Kidney epithelial cell (primary cell): ENCODE measurements around the gene ZNF554. TPM values are rescaled to one million over a fixed set of nuclear protein-coding genes. Genes with fewer than 3 reads are reported as not detected.

Experiments
- DNase-seq: peaks from one replicate; pipeline ENCODE4 v3.0.0-alpha.2; 2010; ENCODE audit warnings: low read depth
- H3K27me3 ChIP-seq: 2 replicates; pipeline ENCODE4 v1.6.0; 2011; ENCODE audit warnings: low read length; ENCODE audit not compliant: control insufficient read depth, insufficient read depth
- H3K36me3 ChIP-seq: 2 replicates; pipeline ENCODE4 v1.5.1; 2011; ENCODE audit warnings: low read length; ENCODE audit not compliant: control insufficient read depth, insufficient read depth
- H3K4me3 ChIP-seq: 2 replicates; pipeline ENCODE4 v1.5.1; 2011; ENCODE audit warnings: low read depth, mild to moderate bottlenecking, control low read depth, low read length
- total RNA-seq: library from RNA; depleted of rRNA; stranded (reverse); fragments of >200 nt; gene quantifications from 2 replicates; pipeline ENCODE4 v1.2.3, GENCODE V29; 2015
- TF ChIP-seq, protein P1 (sequence below): IDR thresholded peaks from 2 replicates; pipeline ENCODE4 v1.5.1; 2011; ENCODE audit warnings: mild to moderate bottlenecking, moderate library complexity, low read length, control low read depth, inconsistent platforms; ENCODE audit not compliant: insufficient read depth, poor library complexity, severe bottlenecking

The ZNF554 gene
- total RNA-seq, 1 donor from 2014 or later, result 4.5 TPM

DNA sequence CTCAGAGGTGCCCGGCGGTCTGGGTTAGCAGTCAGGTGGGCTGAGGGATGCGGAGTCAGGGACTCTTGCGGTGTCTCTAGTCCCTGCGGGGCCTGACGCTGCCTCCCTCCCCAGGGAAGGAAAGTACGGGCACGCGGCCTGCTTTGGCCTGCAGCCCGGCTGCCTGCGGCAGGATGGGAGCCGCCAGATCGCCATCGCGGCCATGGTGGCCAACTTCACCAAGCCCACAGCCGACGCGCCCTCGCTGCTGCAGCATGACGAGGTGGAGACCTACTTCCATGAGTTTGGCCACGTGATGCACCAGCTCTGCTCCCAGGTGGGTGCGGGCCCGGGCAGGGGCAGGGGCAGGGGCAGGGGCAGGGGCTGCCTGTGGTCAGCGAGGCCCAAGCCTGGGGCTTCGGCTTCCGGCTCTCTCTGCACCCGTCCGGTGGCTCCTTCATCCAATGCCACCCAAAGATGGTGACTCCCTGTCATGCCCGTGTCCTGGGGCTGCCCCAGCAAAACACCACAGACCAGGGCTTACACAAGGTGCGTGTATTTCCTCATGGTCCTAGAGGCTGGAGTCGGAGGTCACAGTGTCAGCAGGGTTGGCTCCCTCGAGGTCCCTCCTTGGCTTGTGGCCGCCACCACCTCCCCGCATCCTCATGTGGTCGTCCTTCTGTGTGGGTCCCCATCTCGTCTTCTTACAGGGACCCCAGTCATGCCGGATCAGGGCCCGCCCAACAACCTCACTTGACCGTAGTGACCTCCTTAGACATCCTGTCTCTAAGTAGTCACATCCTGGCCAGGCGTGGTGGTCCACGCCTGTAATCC is 11.3 kb upstream of the ZNF554 start:
- TF ChIP-seq, protein P1, sequence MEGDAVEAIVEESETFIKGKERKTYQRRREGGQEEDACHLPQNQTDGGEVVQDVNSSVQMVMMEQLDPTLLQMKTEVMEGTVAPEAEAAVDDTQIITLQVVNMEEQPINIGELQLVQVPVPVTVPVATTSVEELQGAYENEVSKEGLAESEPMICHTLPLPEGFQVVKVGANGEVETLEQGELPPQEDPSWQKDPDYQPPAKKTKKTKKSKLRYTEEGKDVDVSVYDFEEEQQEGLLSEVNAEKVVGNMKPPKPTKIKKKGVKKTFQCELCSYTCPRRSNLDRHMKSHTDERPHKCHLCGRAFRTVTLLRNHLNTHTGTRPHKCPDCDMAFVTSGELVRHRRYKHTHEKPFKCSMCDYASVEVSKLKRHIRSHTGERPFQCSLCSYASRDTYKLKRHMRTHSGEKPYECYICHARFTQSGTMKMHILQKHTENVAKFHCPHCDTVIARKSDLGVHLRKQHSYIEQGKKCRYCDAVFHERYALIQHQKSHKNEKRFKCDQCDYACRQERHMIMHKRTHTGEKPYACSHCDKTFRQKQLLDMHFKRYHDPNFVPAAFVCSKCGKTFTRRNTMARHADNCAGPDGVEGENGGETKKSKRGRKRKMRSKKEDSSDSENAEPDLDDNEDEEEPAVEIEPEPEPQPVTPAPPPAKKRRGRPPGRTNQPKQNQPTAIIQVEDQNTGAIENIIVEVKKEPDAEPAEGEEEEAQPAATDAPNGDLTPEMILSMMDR, result no peak
- Histone ChIP-seq H3K36me3 (no peaks in the 10 kb centered on the region), H3K4me3 (no peak overlapping the region), H3K27me3 (no peaks in the 10 kb centered on the region)
- no peak for DNase-seq

DNA sequence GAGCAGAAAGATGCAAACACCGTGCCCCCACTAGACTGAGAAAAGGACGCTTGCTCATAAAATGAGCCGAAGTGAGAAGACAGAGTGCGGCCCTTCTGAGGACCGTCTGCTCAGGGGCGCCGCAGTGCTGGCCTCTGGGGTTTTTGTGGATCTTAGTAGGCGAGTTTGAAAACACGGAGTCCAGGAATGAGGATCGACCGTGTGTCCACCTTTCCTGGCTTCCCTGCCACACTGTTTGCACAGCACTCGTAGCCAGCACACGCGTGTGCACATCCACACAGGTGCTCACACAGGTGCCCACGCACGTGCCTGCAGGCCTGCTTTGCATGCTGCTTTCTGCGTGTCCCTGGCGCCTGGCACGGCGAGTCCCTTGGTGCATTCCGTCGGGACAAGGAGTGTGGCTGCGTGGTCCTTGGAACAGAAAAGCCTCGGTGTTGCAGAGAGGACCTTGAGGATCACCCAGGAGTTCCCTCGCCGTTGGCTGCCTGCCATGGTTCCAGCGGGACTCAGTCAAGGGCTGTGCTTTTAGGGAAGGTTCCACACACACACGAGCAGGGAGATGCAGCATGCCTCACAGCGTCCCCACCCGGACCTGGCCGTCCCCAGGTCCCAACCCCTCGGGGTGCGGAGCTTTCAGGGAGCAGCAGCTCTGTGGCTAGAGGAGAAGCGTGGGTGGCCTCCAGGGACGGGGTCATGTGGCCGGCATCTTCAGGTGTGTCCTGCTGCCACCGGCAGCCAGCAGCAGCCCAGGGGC is 10.1 kb upstream of the ZNF554 start:
- Histone ChIP-seq H3K36me3 (no peaks in the 10 kb centered on the region), H3K4me3 (no peak overlapping the region), H3K27me3 (no peaks in the 10 kb centered on the region)
- TF ChIP-seq, protein P1, result no peak
- DNase-seq, result no peak

DNA sequence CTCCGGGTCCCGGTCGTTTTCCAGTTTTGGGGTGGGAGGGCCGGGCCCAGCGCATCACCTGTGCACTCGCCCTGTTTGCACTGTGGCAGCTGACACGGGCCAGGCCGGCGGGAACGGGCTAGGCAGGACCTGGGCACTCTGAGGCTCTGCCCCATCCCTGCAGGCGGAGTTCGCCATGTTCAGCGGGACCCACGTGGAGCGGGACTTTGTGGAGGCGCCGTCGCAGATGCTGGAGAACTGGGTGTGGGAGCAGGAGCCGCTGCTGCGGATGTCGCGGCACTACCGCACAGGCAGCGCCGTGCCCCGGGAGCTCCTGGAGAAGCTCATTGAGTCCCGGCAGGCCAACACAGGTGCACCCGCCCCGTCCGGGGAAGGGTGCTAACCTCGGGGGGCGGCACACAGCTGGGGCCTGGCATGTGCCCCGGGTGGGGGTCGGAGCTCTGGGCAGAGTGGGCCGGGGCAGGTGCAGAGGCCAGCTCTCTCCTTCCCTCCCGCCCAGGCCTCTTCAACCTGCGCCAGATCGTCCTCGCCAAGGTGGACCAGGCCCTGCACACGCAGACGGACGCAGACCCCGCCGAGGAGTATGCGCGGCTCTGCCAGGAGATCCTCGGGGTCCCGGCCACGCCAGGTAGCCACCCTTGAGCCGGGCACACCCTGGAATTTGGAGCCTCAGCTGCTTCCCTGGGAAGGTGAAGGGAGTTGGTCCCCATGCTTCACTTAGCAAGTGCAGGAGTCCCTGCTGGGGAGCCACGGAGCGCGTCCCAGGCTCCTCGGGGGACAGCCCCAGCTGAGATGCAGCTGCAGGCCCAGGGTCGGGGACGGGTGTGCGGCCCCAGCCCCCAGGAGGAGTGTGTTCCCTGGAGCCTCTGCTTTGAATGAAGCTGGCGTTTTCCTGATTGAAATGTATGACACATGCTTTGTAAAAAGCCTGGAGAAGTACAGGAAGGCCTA is 9.3 kb upstream of the ZNF554 start:
- H3K36me3 ChIP-seq, result no peaks in the 10 kb centered on the region
- TF ChIP-seq, protein P1, result no peak
- no peaks in the 10 kb centered on the region for H3K27me3 ChIP-seq
- no peak overlapping the region for H3K4me3 ChIP-seq
- DNase-seq, result no peak

DNA sequence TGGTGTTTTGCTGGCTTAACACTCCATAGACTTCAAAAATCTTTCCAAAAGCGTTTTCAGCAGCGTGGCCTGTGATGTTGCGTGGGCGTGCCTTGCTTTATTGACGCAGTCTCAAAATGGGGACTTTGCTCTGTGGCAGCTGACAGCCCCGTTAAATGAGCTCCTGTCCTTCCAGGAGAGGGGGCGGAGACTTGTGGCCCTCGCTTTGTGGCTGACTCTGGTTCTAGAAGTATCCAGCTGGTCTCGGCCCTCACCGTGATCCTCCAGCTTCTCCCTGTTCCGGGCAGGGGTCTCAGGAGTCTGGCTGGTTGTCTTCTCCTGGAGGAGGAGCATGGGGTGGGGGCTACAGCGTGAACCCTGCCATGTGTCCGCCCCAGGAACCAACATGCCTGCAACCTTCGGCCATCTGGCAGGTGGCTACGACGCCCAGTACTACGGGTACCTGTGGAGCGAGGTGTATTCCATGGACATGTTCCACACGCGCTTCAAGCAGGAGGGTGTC is 8.4 kb upstream of the ZNF554 start:
- TF ChIP-seq, protein P1, result no peak
- no peaks in the 10 kb centered on the region for H3K36me3 ChIP-seq

DNA sequence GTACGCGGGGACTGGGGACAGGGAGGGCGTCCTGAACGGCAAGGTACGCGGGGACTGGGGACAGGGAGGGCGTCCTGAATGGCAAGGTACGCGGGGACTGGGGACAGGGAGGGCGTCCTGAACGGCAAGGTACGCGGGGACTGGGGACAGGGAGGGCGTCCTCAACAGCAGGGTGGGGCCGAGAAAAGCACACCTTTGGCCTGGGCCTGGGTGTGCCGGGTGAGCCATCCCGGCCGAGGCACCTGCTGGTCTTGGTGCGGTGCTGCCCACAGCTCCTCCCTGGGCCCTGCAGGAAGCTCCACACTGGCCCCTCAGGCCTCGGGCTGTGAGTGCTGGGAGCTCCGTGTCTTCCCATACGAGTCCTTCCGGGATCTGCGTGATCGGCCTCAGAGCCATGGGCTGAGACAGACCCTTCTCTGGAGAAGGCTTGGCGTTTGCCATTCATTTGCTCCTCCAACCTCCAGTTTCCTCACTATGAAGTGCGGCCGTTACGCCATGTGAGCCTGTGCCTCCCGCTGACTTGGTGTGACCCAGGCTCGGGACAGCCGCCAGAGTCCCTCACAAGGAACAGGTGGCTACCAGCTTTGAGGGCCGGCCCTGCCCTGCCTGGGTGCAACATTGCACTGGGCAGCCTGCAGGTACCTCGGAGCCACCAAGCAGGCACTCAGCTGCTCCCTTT is 7.8 kb upstream of the ZNF554 start:
- no peaks in the 10 kb centered on the region for H3K36me3 ChIP-seq

More for the DNA sequence above, 8.4 kb upstream of the ZNF554 start:
- Histone ChIP-seq H3K27me3 (no peaks in the 10 kb centered on the region), H3K4me3 (no peak overlapping the region)
- DNase-seq, result no peak

More for the DNA sequence above, 7.8 kb upstream of the ZNF554 start:
- H3K27me3 ChIP-seq, result no peaks in the 10 kb centered on the region
- H3K4me3 ChIP-seq, result no peak overlapping the region
- DNase-seq, result no peak
- TF ChIP-seq, protein P1, result no peak
